Endothelial cell of umbilical vein (primary cell): ENCODE data around the gene ATP5ME. TPM values are rescaled to one million over a fixed set of nuclear protein-coding genes. Genes with fewer than 3 reads are reported as not detected.

Source experiments
- BruUV-seq: library from RNA; stranded (reverse); fragments of 400-500 nt; replicated peaks from 2 replicates; lab custom pipeline; 2021; lab: Mats Ljungman, UMichigan
- CTCF ChIA-PET: fragments of 300-600, 350-600 bp; sonication (Branson Sonifier 250); formaldehyde crosslinking; loops from one replicate; lab custom pipeline; 2021; ENCODE audit warnings: antibody characterized with exemption, inconsistent platforms; lab: Charles Lee
- POLR2A ChIA-PET: fragments of 300-600, 350-600 bp; sonication (Branson Sonifier 250); formaldehyde crosslinking; loops from one replicate; lab custom pipeline; 2021; ENCODE audit warnings: antibody characterized with exemption, inconsistent platforms; lab: Charles Lee
- DNase-seq: peaks from one replicate; pipeline ENCODE4 v3.0.0-alpha.2; 2011; ENCODE audit warnings: low read depth, low spot score
- FAIRE-seq: peaks from 2 replicates; lab custom pipeline; 2011; peaks lifted over from hg19 to GRCh38; lab: Jason Lieb, UNC
- H2AFZ ChIP-seq: 2 replicates; pipeline ENCODE4 v1.6.0; 2012; ENCODE audit warnings: low read depth, low read length, control low read depth, inconsistent platforms
- H3K27ac ChIP-seq: 2 replicates; pipeline ENCODE4 v1.5.1; 2011; ENCODE audit warnings: low read depth, mild to moderate bottlenecking, control low read depth, low read length, moderate library complexity; ENCODE audit not compliant: insufficient read depth
- H3K27me3 ChIP-seq, 2 experiments: 2 replicates each; pipeline versions ENCODE4 v1.6.0 to v1.6.1; 2011; ENCODE audit warnings: low read length in 2 of 2, mixed read lengths in 1 of 2; ENCODE audit not compliant: control insufficient read depth in 2 of 2, insufficient read depth in 2 of 2
- H3K36me3 ChIP-seq, 2 experiments: 2 replicates in 1 of 2; 3 replicates in 1 of 2; pipeline ENCODE4 v1.5.1; 2011; ENCODE audit warnings: low read length in 2 of 2, mild to moderate bottlenecking in 1 of 2, moderate library complexity in 1 of 2; ENCODE audit not compliant: control insufficient read depth in 2 of 2, insufficient read depth in 2 of 2; ENCODE audit errors: extremely low read depth in 1 of 2
- H3K4me1 ChIP-seq: 3 replicates; pipeline ENCODE4 v1.5.1; 2011; ENCODE audit warnings: mild to moderate bottlenecking, low read length; ENCODE audit not compliant: control insufficient read depth, insufficient read depth; ENCODE audit errors: extremely low read depth
- H3K4me2 ChIP-seq: 2 replicates; pipeline ENCODE4 v1.6.1; 2011; ENCODE audit warnings: low read length, control low read depth, mixed read lengths; ENCODE audit not compliant: insufficient read depth
- H3K4me3 ChIP-seq, 3 experiments: fragments of 200-600 bp in 1 of 3; sonication (generic), shearing (Covaris generic) in 1 of 3; replicated peaks in 1 of 3; 2 replicates each; pipeline ENCODE4 v1.5.1; 2011 to 2016; ENCODE audit warnings: control low read depth in 3 of 3, low read length in 3 of 3, mild to moderate bottlenecking in 2 of 3, inconsistent platforms in 1 of 3, low read depth in 1 of 3, moderate library complexity in 1 of 3; ENCODE audit not compliant: insufficient read depth in 1 of 3
- H3K79me2 ChIP-seq: 2 replicates; pipeline ENCODE4 v1.6.0; 2012; ENCODE audit warnings: low read length, inconsistent platforms; ENCODE audit not compliant: control insufficient read depth, insufficient read depth
- H3K9ac ChIP-seq: replicated peaks from 2 replicates; pipeline ENCODE3; 2011; ENCODE audit warnings: low read length, control low read depth; ENCODE audit not compliant: insufficient read depth; ENCODE audit errors: extremely low read depth
- H3K9me1 ChIP-seq: replicated peaks from 3 replicates; pipeline ENCODE4 v1.6.0; 2011; ENCODE audit warnings: mild to moderate bottlenecking, low read length; ENCODE audit not compliant: control insufficient read depth, insufficient read depth; ENCODE audit errors: extremely low read depth
- H3K9me3 ChIP-seq: replicated peaks from 2 replicates; pipeline ENCODE4 v1.5.1; 2012; ENCODE audit warnings: low read length, inconsistent platforms; ENCODE audit not compliant: control insufficient read depth, insufficient read depth
- H4K20me1 ChIP-seq: replicated peaks from 2 replicates; pipeline ENCODE3; 2011; ENCODE audit warnings: mild to moderate bottlenecking, low read length; ENCODE audit not compliant: control insufficient read depth, insufficient read depth; ENCODE audit errors: extremely low read depth
- EZH2 ChIP-seq: IDR thresholded peaks from 2 replicates; pipeline ENCODE4 v1.6.1; 2012; ENCODE audit warnings: borderline replicate concordance, low read depth, mild to moderate bottlenecking, moderate library complexity, low read length, inconsistent platforms; ENCODE audit not compliant: severe bottlenecking
- FOS ChIP-seq: IDR thresholded peaks from 2 replicates; pipeline ENCODE4 v1.6.1; 2011; ENCODE audit warnings: mild to moderate bottlenecking, low read length, moderate library complexity, borderline replicate concordance; ENCODE audit not compliant: insufficient read depth
- GATA2 ChIP-seq: IDR thresholded peaks from 2 replicates; pipeline ENCODE4 v1.7.0; 2011; ENCODE audit warnings: low read depth, mild to moderate bottlenecking, moderate library complexity, mixed read lengths, low read length; ENCODE audit not compliant: insufficient read length, insufficient read depth
- JUN ChIP-seq: IDR thresholded peaks from 2 replicates; pipeline ENCODE4 v1.6.1; 2011; ENCODE audit warnings: borderline replicate concordance, low read depth; ENCODE audit not compliant: insufficient read length, insufficient read depth
- MAX ChIP-seq: IDR thresholded peaks from 2 replicates; pipeline ENCODE4 v1.6.1; 2011; ENCODE audit not compliant: insufficient read depth, insufficient read length
- MYC ChIP-seq: IDR thresholded peaks from one replicate; pipeline ENCODE4 v1.6.1; 2011; ENCODE audit warnings: mild to moderate bottlenecking, low read depth, low read length
- POLR2A ChIP-seq: IDR thresholded peaks from 2 replicates; pipeline ENCODE4 v1.6.1; 2012; ENCODE audit warnings: low read depth, mild to moderate bottlenecking, control low read depth, low read length
- POLR2AphosphoS5 ChIP-seq: IDR thresholded peaks from 2 replicates; pipeline ENCODE4 v1.6.1; 2012; ENCODE audit warnings: low read depth, mild to moderate bottlenecking, control low read depth, low read length, moderate library complexity; ENCODE audit not compliant: insufficient read depth
- dilution Hi-C: fragments of 300-500 bp; cut with MboI; formaldehyde crosslinking; loops from one replicate; pipeline ENCODE4 v1.15.0; 2019; ENCODE audit warnings: low sequenced_read_pairs; ENCODE audit not compliant: extremely low pct_ligation_motif_present
- intact Hi-C: fragments of 100-400 bp; cut with micrococcal nuclease; formaldehyde crosslinking; loops from one replicate; pipeline ENCODE4 v1.10.0; 2022
- polyA plus RNA-seq, 4 experiments: library from polyadenylated mRNA; depleted of rRNA in 3 of 4; stranded (reverse) in 3 of 4; unstranded in 1 of 4; fragments of >200 nt; gene quantifications; 2 replicates each; pipeline versions ENCODE4 v1.2.1 to v1.2.3, GENCODE V29; 2011 to 2012; ENCODE audit warnings: missing spikeins in 1 of 4
- total RNA-seq: library from RNA; stranded (reverse); gene quantifications from 2 replicates; pipeline ENCODE4 v1.2.3, GENCODE V29; 2021
- TF ChIP-seq, protein P1 (sequence below), 2 donors: IDR thresholded peaks; 1 replicate in 1 of 2; 2 replicates in 1 of 2; pipeline ENCODE4 v1.5.1; 2011; ENCODE audit warnings: low read length in 2 of 2, mild to moderate bottlenecking in 2 of 2, moderate library complexity in 2 of 2, control low read depth in 1 of 2, inconsistent platforms in 1 of 2, low read depth in 1 of 2; ENCODE audit not compliant: insufficient read depth in 1 of 2; ENCODE audit errors: extremely low read depth in 1 of 2

Gene ATP5ME
- total and polyA plus RNA-seq, 2 donors (not counting 3 experiments of a cell fraction or from before 2014, with no cell fraction given) = 303 to 304 TPM

DNA sequence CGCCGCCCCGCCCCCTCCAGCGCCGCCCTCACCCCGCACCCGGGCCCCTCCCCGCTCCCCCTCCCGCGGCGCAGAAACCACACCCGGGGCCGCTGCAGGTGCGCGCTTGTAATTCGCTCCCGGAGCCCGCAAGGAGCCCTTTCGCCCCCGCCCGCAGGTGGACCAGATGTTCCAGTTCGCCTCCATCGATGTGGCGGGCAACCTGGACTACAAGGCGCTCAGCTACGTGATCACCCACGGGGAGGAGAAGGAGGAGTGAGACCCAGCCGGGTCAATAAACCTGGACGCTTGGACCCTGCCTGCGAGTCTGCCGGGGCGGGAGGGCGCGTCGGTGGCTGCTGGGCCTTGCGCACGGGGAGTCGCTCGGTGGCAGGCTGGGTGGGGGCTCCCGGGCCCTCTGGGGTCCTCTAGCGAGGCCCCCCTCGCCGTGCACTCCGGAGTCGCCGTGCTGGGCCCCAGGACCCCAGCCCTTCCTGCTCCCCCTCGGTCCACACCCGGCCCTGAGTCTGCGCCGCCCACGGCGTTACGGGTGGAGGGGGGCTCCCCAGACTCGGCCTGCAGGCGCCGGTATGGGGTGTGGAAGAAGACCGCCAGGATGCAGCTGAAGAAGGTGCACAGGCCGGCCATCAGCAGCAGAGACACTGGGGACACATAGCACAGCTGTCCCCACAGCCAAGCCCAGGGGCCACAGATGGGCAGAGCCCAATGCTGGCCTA, 7.8 kb upstream of the ATP5ME start:
- Histone ChIP-seq H3K9me1 (no peaks in the 10 kb centered on the region), H4K20me1 (no peaks in the 10 kb centered on the region), H2AFZ (no peak overlapping the region), H3K9ac (no peak overlapping the region), H3K9me3 (no peaks in the 10 kb centered on the region), H3K4me3 (no peak overlapping the region), H3K27me3 (no peaks in the 10 kb centered on the region), H3K4me1 (peaks cover 4% of the 10 kb centered on the region), H3K36me3 (no peaks in the 10 kb centered on the region), H3K27ac (no peak overlapping the region), H3K4me2 (no peak overlapping the region), H3K79me2 (no peaks in the 10 kb centered on the region)
- TF ChIP-seq POLR2AphosphoS5 = no peak
- dilution Hi-C loops = no loop called here
- BruUV-seq = no TSS peak
- intact Hi-C loops = no loop called here
- DNase-seq (no peak), FAIRE-seq (no peak)
- ChIA-PET CTCF (no interaction called here), POLR2A (no interaction called here)

DNA sequence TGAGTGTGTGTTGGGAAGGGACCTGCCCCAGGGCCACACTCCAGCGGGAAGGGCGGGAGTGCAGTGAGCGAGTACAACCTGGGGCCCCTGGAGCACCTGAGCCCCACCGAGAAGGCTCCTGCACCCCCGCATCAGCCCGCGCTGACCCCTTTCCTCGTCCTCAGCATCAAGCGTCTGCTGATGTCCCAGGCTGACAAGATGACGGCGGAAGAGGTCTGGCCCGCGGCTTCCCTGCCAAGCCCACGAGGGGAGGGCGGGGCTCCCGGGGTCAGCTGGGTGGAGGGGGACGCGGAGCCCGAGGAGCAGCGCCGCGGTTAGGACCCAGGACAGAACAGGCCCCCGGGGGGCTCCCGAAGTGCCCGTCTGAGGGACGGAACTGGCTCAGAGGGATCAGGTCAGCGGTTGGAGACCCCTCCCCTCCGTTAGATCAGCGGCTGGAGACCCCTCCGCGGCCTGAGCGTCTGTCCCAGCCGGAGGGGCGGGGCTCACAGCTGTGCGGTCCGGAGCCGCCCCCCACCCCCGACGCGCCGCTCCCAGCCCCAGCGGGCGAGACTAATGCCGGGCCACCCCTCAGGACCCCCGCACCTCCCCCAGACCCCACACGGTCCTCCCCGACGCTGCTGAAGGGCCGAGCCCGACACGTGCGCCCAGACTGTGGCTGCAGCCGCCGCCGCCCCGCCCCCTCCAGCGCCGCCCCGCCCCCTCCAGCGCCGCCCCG, 7.0 kb upstream of the ATP5ME start:
- CTCF ChIA-PET = no interaction called here
- Histone ChIP-seq H3K9me3 (no peaks in the 10 kb centered on the region), H3K4me2 (peak overlapping the region; percentile 28), H3K79me2 (no peaks in the 10 kb centered on the region), H3K9me1 (no peaks in the 10 kb centered on the region), H4K20me1 (no peaks in the 10 kb centered on the region), H3K4me3 (peak overlapping the region in 2 of 3 experiments; percentile 28 to 34), H3K4me1 (peaks cover 4% of the 10 kb centered on the region), H3K36me3 (no peaks in the 10 kb centered on the region), H3K9ac (peak overlapping the region; percentile 28), H3K27ac (no peak overlapping the region), H2AFZ (peak overlapping the region; percentile 65), H3K27me3 (no peaks in the 10 kb centered on the region)
- DNase-seq (no peak), FAIRE-seq (no peak)
- intact Hi-C loops = no loop called here
- POLR2A ChIA-PET = no interaction called here
- dilution Hi-C loops = no loop called here
- no TSS peak for BruUV-seq
- no peak for TF ChIP-seq POLR2A
- TF ChIP-seq JUN = no peak
- TF ChIP-seq GATA2 = no peak
- no peak for TF ChIP-seq FOS
- TF ChIP-seq POLR2AphosphoS5 = no peak
- no peak for TF ChIP-seq MYC
- TF ChIP-seq MAX = no peak
- TF ChIP-seq EZH2 = no peak
- TF ChIP-seq, protein P1, sequence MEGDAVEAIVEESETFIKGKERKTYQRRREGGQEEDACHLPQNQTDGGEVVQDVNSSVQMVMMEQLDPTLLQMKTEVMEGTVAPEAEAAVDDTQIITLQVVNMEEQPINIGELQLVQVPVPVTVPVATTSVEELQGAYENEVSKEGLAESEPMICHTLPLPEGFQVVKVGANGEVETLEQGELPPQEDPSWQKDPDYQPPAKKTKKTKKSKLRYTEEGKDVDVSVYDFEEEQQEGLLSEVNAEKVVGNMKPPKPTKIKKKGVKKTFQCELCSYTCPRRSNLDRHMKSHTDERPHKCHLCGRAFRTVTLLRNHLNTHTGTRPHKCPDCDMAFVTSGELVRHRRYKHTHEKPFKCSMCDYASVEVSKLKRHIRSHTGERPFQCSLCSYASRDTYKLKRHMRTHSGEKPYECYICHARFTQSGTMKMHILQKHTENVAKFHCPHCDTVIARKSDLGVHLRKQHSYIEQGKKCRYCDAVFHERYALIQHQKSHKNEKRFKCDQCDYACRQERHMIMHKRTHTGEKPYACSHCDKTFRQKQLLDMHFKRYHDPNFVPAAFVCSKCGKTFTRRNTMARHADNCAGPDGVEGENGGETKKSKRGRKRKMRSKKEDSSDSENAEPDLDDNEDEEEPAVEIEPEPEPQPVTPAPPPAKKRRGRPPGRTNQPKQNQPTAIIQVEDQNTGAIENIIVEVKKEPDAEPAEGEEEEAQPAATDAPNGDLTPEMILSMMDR (IDR thresholded peaks at IDR 0.05; ENCODE audit: extremely low read depth in 1 of 2, insufficient read depth in 1 of 2, low read depth in 1 of 2, low read length in 2 of 2) = no peak
